Activated T-helper 1 cell treated with Interleukin-2 at 50 U/mL for 16 hours (primary cell): ENCODE measurements around the gene SNX25.
"Not testable (repeated sequence)": the region's sequence is repeated elsewhere in the genome, so short reads cannot be mapped to it uniquely, and the experiment has no call there.

Experiments used
- DNase-seq: peaks from one replicate; pipeline ENCODE4 v3.0.0-alpha.2; 2020; ENCODE audit warnings: low read depth

Gene SNX25

DNA sequence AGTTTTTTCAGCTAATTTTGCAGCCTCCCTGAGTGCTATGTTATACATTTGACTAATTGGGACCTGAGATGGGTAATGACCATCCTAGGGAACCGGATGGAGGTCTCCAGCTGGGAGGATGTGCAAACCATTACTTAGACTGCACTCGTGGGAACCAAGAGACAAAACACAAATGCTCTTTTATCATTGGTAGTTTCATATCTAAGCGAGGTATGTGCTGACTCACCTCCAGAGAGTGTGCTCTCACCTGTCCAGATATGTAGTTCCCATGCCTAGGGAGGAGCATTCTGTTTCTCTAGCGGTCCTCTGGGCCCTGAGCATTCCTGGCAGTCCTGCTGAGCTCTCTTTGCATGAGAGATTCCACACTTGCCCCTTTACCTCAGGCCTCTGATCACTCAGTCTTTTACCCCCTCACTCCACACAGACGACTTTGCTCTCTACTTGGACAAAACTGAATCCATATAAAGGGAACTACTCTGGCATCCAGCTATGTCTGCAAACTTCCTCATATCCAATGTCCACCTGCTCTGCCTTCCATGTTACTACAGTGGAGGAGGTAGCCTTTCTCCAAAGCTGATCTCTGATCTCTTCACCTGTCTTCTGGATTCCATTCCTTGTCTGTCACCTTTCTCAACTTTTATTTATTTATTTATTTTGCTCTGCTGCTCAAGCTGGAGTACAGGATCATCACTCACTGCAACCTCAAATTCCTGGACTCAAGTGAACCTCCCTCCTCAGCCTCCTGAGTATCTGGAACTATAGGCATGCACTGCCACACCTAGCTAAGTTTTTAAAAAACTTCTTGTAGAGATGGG lies 97.9 kb downstream of the SNX25 start:
- no peak for DNase-seq

DNA sequence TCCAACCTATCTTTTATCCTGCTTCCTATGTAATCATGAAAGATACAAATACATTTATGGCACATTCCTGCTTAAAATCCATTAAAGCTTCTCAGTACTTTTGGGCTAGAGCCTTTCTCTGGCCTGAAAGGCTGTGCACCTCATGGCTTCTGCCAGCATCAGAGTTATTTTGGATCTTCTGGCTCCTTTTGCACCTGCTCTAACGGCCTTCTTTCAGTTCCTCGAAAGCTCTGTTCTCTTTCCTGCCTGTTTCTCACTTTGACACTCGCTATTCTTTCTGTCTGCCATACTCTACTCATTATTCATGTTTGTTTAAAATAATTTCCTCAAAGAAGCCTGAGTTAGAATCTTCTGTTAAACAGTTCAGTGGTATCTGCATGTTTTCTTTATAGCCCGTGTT lies 100.4 kb downstream of the SNX25 start:
- DNase-seq: no peak

DNA sequence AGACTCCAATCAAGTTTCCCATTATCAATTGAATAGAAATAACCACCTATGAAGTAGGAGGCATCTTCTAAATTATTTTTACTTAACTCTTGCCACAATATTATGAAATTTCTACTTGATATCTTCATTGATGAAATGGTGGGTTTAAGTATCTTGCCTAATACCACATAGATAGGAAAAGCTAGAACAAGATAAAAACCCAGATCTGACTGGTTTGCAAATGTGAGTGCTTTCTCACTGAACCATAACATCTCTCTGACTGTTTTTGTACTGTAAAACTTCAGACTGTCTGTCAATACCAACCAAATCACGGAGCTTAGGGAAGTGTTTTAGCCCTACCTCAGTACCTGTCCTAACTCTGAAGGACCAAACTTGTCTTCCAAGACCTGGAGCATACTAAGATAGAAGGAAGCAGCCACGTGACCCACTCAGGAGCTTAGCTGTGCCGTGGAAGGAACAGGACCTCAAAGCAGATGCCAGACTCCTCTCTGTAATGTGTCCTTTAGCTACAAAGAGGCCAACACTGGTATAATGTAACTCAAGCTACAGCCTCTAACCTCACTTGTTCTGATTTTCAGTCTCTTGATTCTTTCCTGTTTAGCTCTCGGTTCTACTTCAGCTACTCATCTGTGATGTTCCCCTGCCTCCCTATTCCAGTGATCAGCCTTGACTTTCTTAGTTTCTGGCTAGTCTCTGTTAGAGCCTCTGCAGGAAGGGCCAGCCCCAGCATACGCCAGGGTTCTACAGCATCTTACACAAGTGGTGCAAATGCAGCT lies 101.9 kb downstream of the SNX25 start:
- DNase-seq: no peak

DNA sequence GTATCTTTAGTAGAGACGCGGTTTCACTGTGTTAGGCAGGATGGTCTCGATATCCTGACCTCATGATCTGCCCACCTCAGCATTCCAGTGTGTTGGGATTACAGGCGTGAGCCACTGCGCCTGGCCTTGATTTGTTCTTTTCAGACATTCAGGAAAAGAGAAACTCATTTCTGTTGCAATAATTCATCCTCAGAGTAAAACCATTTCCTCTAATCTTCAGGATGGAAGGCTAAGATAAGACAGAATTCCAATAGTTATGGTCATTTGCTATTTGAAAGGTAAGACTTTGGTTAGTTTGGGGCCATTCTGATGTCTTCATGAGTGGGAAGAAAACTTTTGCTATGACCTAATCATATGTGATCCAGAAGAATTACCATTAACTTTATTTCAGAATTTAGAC lies 103.3 kb downstream of the SNX25 start:
- no peak for DNase-seq

DNA sequence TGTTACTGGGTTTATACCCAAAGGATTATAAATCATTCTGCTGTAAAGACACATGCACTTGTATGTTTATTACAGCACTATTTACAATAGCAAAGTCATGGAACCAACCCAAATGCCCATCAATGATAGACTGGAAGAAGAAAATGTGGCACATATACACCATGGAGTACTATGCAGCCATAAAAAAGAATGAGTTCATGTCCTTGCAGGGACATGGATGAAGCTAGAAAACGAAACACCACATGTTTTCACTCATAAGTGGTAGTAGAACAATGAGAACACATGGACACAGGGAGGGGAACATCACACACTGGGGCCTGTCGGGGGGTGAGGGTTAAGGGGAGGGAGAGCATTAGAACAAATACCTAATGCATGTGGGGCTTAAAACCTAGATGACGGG lies 108.1 kb downstream of the SNX25 start:
- DNase-seq: not testable (repeated sequence)

DNA sequence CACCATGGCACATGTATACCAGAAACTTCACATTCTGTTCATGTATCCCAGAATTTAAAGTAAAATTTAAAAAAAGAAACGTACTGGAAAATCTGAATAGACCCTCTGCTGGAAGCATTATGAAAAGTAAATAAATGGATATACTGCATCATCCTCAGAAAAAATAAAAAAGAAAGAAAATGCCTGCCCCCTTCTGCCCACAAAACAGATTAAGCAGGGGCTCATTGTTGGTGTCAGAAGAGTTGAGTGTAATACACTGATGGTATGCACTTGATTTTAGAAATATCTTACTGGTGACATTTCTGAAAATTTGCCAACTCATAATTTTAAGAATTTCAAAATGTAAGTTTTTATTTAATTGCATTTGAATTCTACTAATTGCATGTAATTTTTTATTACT lies 108.5 kb downstream of the SNX25 start:
- no peak for DNase-seq

DNA sequence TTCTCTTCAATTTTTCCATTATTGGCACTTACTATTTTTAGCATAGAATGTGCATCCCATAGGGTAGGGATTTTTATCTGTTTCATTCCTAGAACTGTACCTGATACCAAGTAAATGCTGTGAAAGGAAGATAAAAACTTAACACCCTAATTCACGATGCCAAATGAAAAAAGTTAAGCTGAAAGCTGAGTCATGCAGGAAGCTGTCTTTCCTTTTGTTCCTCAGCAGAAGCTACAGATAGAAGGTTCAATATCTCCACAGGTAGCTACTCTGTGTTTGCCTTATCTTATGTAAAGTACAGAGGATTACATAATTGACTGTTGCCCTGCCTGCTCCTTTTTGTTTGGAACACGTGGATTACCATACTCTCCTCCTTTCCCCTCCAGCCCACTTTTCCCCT lies 109.3 kb downstream of the SNX25 start:
- no peak for DNase-seq

DNA sequence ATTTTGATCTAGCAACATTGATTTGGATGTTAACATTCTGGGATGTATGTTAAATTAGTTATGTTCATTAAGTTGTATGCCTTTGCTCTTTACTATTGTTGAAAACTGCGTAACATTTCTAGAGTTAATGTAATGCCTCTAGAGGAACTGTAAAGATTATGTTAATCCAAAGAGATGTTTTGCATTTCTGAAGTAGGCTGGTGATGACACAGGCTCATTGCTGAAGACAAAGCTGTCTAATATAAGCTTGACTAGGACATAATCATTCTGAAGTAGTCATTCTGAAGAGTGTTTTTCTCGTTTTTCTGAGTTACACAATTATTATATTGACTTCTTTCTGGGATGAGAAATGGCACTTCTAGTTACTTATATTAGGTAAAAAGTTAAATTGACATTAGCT lies 113.4 kb downstream of the SNX25 start:
- DNase-seq: no peak

DNA sequence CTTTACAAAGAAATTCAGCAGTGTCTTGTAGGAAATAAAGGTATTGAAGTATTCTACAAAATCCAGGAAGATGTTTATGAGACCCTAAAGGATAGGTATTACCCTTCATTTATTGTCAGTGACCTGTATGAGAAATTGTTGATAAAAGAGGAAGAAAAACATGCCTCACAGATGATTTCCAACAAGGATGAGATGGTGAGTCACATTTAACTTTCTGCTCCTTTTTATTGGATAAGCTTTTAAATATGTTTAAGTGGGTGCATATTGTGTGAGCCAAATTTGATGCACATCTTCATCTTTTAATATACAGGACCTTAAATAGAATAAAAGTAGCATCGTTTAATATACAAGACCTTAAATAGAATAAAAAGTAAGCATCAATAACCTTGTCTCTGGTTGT lies 114.2 kb downstream of the SNX25 start:
- no peak for DNase-seq

DNA sequence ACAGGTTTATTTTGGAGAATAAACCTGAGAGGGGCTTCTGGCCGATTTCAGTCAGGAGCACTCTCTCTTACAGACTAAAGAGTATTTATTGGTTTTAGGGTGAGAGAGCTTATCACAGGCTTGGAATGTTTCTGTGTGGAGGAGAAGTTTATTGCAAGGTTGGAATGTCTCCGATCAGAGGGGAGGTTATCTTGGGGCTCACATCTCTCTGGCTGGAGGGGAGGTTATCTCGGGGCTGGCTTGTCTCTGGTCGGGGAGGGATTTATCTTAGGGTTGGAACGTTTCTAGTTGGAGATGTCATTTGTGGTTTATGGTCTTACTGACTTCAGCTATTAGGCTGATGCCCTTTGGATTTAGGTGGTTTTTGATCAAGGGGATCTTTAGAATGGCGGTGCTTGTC lies 115.0 kb downstream of the SNX25 start:
- not testable (repeated sequence) for DNase-seq

DNA sequence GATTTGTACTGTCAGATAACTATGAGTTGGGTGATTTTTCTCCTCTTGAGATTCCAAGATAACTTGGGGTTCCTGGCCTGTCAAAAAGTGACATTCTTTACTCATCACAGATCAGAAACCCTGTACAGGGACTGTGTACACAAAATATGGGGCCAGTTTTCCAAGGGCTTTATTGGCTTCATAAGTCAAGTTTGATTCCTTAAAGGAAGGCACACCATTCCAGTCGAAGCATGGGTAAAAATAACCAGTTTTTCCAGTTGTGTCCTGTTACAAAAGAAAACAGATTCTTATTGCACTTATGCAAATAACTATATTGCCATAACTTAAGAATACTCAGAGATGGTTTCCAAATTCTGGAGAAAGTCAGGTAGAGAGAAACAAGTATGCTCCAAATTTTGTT lies 116.3 kb downstream of the SNX25 start:
- DNase-seq: not testable (repeated sequence)

DNA sequence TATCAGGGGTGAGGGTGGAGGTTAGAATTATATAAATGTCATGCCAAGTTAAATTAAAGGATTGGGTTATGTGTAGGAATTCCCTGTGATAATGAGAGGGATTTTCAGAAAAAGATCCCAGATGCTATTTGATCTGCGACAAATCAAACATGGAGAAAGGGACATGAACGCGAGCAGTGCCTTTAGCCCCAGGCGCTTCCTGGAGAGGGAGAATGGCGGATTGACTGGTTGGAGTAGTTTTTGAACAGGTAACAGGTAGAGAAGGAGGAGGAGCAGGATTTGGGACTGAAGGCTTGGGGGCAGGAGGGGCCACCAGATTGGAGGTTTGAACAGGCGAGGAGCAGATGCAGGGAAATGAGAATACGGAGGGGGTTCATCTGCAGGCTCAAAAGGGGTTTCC lies 119.2 kb downstream of the SNX25 start:
- no peak for DNase-seq

DNA sequence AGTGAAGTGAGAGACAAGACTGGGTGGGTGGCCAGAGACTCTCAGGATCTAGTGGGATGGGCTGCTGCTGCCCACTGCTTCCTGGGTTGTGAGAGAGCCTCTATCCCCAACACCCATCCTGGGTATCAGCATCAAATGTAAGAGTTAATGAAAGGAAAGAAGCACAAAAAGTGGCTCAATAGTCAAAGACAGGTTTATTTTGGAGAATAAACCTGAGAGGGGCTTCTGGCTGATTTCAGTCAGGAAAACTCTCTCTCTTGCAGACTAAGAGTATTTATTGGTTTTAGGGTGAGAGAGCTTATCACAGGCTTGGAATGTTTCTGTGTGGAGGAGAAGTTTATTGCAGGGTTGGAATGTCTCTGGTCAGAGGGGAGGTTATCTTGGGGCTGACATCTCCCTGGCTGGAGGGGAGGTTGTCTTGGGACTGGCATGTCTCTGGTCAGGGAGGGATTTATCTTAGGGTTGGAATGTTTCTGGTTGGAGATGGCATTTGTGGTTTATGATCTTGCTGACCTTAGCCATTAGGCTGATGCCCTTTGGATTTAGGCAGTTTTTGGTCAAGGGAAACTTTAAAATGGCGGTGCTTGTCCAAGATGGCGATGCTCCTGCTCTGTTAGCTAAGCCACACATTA lies 120.6 kb downstream of the SNX25 start:
- not testable (repeated sequence) for DNase-seq

DNA sequence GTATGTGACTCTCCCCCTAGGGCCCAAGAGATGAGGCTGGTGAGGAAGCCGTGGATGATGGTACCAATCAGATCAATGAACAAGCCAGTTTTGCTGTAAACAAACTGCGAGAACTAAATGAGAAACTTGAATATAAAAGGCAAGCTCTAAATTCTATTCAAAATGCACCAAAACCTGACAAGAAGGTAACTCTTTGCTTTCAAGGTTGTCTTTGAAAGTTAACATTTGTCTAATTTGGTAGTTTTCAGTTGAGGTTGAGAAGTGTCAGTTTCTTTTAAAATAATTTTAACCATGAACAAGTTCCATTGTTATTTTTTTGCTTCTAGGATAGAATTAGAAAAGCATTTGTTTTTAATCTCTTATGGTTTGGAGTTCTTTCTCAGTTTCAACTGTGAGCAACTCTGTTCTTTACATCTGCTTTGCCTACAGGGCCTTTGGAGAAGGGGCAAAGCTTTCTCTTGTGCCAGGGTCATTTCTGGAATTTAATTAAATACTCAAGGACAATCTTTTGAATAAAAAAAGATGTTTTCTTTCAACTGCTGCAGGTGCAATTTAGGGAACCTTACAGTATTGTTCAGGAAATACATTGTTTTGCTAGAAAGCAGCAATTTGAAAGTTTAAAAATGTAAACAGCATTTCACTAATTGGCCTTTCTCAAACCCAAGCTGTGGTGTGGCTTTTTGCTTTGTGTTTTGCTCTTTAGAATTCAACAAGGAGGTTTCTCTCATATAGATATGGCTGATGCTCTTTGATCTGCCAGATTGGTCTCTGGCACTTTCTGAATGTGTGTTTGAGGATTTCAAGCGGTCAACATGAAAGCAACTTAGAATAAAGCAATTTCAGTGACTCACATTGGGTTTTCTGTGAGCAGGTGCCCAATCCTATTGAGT lies 123.4 kb downstream of the SNX25 start:
- DNase-seq: no peak

DNA sequence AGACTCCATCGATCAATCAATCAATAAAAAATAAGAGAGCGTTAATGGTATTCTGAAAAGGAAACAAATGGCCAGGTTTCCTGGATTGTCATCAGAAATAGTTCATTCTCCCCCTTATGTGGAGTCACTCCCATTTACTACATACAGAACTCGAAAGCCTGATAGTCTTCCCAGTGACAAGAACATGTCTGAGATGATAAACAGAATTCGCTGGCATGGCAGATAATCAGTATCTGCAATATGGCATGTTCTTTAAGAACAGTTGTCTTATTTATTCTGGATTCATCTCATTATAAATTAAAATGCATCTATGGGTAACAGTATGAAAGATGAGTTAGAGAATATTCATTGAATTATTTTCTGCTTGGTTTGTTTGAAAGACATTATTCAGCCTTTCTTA lies 124.9 kb downstream of the SNX25 start:
- no peak for DNase-seq

DNA sequence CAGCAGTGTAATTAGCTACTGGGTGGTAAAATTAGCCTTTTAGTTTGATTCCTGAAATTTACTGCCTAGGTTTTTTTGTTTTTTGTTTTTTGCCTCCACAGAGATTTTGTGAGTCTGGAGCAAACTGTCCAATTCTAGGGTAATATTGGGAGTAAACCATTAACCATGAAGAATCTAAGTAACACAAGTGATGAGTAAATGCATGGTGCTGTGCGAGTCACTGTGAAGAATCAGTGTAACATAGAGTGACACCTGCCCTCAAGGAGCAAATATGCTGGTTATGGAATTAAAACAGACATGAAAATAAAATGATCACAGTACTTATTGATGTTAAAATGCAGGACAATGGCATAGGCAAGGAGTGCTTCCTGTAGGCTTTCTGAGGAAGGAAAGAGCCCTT lies 126.2 kb downstream of the SNX25 start:
- DNase-seq: no peak

DNA sequence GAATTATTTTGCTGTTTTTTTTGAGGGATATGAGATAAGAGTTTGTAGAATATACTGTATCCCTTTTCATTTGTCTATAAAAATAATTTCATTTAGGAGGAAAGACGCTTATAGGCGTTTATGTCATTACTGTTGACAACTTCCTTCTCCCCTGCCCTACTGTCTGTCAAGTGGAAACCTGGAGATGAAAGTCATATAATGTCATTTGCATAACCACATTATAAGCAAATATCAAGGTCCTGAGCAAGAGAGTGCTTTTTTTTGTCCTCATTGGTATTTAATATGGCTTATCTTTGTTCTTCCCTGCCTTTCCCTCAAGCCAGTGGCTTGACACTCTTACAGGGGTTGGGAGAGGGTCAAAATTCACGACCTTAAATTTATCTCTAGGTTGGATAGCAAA lies 130.5 kb downstream of the SNX25 start:
- no peak for DNase-seq

DNA sequence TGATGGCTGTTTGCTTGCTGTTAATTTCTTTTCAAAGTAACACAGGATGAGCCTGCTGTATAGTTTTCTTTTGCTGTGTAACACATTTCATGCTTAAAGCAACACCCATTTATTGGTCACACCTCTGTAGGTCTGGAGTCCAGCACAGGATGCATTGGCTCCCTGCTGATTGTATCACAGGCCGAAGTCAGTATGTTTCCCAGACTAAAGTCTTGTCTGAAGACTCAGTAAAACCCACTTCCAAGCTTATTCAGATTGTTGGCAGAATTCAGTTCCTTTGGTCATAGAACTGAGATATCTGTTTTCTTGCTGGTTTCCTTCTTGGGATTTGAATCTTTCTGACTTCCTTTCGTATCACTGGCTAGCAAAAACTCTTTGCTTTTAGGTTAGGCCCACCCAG lies 132.0 kb downstream of the SNX25 start:
- DNase-seq: no peak

DNA sequence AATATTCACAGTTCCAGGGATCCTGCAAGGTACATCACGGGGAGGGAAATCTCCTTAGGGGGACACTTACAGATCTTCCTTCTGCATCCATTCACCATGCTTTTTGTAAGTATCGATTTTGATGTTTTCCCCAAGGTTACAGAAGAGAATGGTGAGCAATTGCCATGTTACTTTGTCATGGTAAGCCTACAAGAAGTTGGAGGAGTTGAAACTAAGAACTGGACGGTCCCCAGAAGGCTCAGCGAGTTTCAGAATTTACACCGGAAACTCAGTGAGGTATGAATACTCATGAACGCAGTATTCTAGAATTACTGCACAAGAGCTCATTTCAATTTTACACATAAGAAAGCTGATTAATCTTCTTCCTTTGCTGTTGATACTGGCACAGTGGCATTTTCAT lies 132.4 kb downstream of the SNX25 start:
- DNase-seq: no peak

DNA sequence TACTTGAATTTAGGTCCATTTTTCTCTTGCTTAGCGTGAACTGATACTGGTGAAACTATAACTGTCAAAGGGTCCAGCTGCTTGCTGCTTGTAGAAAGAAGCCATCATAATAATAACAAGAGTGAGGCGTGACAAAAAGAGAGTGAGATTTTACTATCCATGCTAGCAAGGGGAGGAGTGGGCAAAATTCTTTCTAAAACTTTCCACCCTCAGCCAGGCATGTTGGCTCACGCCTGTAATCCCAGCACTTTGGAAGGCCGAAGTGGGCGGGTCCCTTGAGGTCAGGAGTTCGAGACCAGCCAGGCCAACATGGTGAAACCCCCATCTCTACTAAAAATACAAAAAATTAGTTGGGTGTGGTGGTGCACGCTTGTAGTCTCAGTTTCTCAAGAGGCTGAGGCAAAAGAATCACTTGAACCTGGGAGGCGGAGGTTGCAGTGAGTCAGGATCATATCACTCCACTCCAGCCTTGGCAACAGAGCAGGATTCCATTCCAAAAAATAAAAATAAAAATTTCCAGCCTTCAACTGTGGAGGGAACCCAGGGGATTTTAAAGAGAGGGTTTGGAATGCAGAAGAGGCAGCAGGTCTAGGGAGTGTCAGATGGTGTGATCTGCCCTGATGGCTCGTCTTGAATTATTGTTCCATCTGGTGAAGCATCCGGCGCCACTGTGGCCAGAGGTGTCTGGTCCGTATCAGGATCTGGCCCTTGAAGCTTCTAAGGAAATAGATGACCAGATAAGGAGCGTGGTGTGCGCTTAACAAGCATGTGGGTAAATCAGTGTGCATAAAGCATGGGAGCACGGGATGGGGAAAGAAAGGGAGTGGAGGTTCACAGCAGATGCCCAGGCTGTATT lies 134.6 kb downstream of the SNX25 start:
- DNase-seq: no peak
